UCSD-AML1 (cell line): ENCODE measurements around the gene CLPX.
"Not testable (repeated sequence)": the region's sequence is repeated elsewhere in the genome, so short reads cannot be mapped to it uniquely, and the experiment has no call there.

Experiments used
- DNase-seq: peaks from one replicate; lab custom pipeline; 2025; ENCODE audit not compliant: unreplicated experiment; lab: John Stamatoyannopoulos, UW

Gene CLPX

DNA sequence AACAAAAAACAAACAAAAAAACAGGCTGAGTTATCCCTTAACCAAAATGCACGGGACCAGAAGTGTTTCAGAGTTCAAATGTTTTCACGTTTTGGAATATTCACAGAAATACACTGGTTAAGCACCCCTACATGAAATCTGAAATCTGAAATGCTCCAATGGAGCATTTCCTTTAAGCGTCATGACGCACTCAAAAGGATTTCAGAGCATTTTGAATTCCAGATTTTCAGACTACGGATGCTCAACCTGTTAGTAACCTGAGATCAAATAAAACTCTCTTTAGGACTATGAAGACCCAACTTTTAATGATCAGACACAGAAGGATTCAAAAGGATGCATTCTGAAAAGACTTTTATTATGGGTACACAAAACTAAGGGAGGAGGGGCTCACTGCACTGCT lies 9.6 kb downstream of the CLPX start:
- no peak for DNase-seq

DNA sequence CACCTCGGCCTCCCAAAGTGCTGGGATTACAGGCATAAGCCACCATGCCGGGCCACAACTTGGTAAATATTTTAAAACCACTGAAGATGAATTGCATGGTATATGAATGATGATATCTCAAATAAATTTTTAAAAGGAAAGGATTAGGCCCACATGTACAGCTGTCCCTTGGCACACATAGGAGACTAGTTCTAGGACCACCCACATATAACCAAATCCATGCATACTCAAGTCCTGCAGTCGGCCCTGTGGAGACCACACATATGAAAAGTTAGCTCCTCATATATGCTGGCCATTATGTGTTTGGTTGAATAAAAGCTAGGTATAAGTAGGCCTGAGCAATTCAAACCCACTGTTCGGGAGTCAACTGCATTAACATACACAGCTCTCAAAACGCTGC lies 10.6 kb downstream of the CLPX start:
- no peak for DNase-seq

DNA sequence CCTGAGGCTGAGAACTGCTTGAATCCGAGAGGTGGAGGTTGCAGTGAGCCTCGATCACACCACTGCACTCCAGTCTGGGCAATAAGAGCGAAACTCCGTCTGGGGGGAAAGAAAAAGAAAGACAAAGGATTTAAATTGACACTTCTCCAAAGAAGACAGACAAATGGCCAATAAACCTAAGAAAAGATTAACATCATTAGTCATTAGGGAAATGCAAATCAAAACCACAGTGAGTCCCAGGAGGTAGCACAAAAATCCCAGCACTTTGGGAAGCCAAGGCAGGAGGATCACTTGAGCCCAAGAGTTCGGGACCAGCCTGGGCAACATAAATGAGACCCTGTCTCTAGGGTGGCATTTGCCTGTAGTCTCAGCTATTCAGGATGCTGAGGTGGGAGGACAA lies 12.6 kb downstream of the CLPX start:
- no peak for DNase-seq

DNA sequence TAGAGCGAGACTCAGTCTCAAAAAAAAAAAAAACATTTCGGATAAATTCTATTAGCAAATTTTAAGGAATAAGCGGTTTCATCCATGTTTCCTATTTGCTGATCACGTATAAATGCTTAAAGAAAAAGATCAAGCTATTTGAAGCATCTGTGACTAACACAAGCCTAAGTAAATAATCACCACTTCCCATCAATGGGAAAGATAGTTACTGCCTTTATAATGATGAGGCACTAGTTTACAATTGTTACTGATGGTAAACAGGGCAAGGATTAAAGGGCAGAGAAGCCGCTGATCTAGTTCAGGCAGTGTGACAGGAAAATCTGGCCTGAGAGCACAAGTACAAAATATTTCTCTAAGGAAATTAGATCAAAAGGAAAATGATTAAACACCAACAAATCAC lies 13.7 kb downstream of the CLPX start:
- no peak for DNase-seq

DNA sequence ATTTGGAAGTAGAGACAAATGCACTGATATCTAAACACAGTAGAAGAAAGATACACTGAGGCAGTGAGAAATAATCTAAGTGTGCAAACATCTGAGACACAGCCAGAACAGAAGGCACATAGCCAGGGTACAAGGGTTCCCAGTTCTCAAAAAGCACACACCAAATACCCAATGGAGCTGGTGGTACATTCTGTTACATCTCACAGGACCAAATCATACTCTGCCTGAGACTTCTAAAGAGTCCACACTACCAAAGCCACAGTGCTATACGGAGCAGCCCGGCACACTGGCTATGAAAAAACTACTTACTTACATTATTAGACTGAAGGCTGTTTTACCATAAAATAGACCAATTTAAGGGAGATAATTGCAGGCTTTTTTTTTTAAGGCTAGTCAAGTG lies 19.3 kb downstream of the CLPX start:
- no peak for DNase-seq

DNA sequence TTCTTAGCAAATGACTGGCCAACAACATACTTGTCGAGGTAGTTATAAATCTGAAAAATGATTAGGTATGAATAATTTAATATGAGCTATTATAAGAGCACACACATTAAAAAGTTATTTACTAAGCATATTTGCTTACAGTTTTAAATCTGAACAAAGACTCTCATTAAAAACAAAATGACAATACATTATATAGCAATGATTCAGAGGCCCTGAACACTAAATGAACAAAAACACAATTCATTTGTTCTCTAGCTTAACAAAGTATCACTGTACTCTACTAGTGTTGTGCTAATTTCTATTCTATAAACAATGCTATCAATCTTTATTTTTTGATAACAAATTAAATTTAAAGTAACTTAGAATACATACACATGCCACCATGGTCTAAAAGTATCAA lies 21.0 kb downstream of the CLPX start:
- DNase-seq = no peak

DNA sequence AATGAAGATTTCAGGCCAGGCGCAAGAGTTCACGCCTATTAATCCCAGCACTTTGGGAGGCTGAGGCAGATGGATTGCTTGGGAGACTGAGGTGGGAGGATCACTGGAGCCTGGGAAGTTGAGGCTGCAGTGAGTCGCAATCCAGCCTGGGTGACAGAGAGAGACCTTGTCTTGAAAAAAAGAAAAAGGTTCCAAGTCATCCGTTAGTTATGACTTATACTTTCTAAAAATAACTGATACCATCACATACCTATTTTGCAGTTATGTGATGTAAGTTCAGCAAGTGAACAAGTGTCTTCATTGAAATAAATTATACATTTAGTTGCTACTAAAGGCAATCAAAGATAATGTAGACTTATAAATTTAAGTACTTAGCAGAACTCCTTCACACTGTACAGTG lies 22.1 kb downstream of the CLPX start:
- DNase-seq = no peak

DNA sequence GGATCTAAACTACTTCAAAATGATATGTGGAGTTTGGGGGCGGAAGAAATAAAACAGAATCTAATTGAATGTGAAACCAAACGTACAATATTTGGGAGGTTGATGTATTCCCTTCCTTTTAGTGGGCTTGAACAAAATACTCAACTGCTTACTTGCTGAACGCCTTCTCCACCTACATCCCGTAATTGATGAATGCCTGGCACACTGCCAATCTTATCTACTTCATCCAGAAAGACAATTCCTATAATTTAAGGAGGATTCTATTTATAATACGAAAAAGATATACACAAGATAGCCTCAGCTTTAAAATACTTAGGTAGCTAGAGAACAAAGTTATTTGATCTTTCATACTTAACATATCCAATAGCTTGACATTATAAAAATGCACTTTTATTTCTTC lies 28.4 kb downstream of the CLPX start:
- DNase-seq = no peak

DNA sequence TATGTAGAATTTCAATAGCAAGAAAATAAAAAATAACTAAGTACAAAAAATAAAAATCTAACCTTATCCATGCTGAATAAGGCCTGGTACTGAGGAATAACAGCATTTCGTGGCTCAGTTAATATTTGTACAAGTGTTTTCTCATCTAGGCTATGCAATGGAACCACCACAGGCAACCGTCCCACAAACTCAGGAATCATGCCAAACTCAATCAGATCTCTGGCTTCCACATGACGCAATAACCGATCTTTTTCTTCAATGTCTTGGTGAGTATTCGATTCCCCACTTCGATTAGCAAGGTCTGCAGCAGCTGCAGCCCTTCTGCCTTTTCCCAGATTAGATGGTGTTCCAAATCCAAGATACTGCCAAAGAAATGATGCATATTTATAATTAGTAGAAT lies 30.4 kb downstream of the CLPX start:
- no peak for DNase-seq

DNA sequence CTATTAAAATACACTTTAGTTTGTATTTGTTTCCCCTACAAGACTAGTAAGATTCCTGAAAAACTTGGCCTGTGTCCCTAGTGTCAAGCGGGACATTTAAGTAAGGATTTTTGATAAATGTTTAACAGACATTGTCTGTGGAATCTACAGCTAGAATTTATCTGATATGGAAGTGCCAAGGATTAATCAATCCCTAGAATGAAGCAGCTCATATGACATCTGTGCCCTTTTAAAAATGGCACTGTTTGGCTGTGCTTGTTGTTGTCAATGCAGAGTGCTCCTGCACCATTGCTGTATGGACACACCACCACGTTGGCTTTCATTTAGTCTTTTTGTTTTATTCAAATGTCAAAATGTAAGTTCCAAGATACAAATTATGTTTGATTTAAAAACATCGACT lies 37.2 kb downstream of the CLPX start:
- no peak for DNase-seq

DNA sequence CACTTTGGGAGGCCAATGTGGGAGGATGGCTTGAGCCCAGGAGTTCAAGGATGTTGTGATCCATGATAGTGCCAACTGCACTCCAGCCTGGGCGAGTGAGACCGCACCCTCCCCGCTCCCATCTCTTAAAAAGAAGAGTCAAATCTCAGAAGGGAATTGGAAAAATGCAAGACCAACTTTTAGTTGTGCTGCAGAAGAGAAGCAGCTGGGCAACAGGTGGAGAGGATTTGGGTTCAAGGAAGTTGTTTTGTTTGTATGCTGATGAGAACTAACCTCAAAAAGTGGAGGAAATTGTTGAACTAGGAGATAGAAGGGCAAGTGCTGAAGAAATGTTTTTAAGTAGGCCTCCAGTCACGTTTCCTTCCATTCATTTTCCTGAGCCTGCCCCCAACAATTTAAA lies 38.7 kb downstream of the CLPX start:
- DNase-seq = no peak

DNA sequence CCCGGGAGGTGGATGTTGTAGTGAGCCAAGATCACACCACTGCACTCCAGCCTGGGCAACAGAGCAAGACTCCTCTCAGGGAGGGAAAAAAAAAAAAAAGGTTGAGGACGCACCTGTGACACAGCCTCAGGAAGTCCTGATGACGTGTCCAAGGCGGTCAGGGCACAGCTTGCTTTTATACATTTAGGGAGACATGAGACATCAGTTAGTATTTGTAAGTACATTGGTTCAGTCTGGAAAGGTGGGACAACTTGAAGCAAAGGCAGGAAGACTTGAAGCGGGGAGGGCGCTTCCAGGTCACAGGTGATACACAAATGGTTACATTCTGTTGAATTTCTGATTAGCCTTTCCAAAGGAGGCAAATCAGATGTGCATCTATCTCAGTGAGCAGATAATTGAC lies 46.5 kb downstream of the CLPX start:
- not testable (repeated sequence) for DNase-seq

DNA sequence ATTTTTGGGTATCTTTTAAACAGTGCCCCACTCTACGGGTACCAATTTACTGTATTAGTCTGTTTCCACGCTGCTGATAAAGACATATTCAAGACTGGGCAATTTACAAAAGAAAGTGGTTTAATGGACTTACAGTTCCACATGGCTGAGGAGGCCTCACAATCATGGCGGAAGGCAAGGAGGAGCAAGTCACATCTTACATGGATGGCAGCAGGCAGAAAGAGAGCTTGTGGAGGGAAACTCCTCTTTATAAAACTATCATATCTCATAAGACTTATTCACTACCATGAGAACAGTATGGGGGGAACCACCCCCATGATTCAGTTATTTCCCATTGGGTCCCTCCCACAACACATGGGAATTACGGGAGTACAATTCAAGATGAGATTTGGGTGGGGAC lies 47.2 kb downstream of the CLPX start:
- not testable (repeated sequence) for DNase-seq

DNA sequence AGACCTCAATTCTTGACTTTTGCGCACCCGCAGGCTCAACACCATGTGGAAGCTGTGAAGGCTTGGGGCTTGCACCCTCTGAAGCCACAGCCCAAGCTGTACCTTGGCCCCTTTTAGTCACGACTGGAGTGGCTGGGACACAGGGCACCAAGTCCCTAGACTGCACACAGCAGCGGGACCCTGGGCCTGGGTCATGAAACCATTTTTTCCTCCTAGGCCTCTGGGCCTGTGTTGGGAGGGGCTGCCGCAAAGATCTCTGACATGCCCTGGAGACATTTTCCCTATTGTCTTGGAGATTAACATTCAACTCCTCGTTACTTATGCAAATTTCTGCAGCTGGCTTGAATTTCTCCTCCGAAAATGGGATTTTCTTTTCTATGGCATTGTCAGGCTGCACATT lies 48.1 kb downstream of the CLPX start:
- DNase-seq = not testable (repeated sequence)

DNA sequence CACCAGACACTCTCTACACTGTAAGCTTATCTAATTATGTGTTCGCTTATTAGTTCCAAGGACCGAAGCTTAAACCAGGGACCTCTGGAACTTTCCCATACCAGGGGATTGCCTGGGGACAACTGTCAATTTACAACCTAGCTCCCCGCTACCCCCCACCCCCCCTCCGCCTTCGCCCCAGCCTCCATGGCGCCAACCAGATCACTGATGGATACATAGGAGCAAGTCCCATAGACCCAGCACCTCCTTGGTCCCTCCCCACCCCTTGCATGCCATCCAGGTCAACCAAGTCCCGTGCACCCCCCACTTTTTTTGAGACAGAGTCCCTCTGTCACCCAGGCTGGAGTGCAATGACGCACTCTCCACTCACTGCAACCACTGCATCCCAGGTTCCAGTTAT lies 50.6 kb downstream of the CLPX start:
- no peak for DNase-seq

DNA sequence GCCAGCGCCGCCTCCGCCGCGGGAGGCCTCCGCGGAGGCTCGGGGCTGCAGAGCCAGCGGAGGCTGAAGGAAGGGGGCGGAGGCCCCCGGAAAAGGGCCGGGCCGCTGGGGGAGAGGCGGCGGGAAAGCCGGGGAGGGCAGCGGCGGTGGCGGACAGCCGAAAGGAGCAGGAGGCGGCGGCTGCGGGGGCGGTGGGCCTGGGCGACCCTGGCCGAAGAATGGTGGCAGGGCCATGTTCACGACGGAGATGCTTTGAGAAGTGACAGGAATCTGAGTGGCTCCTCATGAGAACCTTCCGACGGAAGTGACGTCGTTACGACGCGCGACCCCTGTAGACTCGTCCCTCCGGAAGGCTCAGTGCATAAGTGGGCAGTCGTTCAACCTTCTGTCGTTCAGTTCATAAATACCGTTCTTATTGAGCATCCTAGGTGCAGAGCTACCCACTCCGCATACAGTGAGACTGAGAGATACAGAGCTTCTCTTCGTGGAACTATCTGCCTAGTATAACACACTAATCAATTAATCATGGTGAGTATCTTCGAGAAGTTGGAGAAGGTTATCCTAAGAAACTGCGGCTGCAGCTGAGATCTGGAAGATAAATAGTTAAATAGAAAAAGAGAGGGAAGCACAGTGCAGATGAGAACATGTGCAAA lies 51.5 kb downstream of the CLPX start, which contains the start of gene PDCD7:
PDCD7 (minus strand) TSS at position 261 of the 653 bp plus-strand sequence; CDS start at position 234, 27 bp downstream.
- peak; percentile 85 for DNase-seq

DNA sequence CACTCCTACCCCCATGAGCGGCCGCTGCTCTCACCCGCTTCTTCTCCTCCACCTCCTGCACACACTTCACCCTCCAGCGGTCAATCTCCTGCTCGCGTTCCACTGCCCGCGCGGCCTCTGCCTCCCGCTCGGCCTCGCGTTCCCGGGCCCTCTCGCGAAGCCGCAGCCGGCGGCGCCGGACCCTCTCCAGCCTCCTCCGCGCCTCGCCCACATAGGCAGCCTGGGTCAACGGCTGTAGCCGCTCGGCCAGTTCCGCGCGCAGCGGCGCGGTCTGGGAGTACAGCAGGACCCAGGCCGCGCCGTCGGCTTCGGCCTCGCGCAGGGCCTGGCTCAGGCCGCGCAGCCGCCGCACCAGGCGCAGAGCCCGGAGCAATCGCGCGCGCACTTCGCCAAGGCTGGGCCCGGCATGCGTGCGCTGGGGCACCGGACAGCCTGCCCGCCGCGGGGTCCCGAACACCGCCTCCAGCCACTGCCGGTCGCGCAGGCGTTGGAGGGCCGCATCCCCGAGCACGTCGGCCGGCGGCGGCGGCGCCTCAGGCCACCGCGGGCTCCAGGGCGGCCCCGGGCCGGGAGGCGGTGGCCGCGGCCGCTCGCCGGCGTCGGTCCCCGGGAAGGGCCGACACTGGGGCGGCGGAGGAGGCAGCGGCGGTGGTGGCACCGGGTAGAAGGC lies 52.1 kb downstream of the CLPX start:
- peak; percentile 42 for DNase-seq

DNA sequence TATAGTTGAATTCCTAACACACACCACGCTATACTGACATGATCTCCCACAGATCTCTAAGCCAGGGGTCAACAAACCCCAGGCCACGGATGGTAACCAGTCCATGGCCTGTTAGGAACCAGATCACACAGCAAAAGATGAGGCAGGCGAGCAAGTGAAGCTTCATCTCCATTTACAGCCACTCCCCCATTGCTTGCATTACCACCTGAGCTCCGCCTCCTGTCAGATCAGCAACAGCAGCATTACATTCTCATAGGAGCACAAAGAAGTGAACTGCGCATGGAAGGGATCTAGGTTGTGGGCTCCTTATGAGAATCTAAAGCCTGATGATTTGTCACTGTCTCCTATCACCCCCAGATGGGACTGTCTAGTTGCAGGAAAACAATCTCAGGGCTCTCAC lies 54.2 kb downstream of the CLPX start:
- no peak for DNase-seq

DNA sequence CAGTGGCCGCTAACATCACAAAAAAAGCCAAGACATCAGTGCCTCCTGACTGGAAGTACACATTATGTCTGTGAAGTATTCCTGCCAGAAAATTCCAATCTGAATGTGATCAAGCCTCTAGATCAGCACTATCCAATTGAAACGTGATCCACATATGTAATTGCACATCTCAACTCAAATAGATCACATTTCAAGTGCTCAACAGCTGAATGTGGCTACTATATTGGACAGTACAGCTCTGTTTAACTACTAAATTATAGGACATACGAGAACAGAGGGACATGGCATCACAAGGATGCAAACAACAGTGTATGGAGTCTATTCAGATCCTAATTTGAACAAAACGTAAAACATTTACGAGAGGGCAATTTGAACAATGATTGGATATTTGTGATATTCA lies 69.6 kb downstream of the CLPX start:
- DNase-seq = no peak

DNA sequence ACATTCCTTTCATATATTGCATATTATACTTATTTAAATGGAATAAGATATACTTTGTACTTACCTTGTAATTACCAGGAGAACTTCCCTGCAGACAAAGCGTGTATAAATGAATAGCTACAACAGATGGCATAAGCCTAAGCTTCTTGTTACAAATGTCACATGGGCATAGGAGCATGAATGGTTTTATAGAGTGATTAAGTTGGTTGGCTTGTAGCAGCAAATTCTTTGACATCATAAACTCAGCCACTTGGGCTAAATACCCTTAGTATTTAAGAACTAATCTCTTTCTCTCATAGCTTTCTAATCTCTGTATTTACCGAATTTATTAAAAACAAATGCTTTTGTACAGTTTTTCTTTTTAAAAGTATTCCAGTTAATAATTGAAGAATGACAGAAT lies 70.1 kb downstream of the CLPX start, which contains the start of gene UBAP1L:
UBAP1L (minus strand) TSS at position 115 of the 400 bp plus-strand sequence. CDS start 8,985 bp downstream, outside the sequence.
- no peak for DNase-seq

DNA sequence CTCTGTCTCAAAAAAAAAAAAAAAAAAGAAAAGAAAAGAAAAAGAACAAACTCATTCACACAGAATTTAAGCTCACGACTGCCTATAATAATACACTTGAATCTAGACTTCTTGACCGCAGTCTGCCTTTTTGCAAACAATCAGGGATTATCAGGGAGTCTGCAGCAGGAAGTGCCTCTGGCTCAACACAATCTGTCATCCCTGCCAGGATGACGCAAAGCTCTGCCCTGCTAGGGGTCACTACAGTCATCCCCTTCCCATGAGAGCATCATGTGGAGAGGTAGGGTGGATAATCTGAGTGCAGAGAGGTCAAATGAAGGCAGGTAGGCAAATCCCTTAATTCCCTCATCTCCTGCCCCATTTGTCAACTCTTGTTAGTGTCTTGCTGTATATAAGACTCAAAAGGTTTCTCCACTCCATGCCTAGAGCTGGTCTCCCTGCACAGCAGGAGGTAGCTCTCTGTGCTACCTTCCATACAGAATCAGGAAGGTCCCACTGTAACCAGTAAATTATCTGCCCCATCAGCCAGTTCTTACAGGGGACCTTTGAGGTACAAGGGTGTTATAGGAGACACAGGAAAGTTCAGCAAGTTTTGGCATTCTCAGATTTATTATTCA lies 74.4 kb downstream of the CLPX start:
- DNase-seq = no peak

DNA sequence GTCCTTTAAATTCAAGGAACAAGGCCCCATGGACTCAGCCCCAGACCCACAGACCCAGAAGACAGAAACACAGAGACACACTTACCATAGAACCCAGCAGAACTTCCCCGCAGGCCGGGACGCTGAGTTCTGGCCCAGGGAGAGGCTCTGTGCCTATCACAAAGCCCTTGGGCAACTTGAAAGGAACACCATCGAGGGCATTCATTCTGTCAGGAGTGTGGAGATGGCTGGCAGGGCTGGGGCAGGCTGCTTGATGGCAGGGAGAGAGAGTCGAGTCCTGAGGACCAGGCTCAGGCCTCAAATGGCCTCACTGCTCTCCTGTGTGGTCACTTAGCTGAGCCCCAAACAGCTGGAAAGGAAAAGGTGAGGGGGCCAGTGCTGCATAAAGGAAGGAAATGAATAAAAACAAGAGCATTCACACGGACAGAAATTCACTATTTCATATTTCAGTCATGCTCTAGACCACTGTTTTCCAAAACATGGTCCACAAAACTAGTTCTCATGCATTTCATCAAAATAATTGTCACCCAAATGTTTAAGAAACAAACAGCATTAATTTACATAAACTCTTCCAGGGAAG lies 79.0 kb downstream of the CLPX start:
- no peak for DNase-seq
